ENCODE measurements around the gene KMT5C. TPM values are rescaled to one million over a fixed set of nuclear protein-coding genes. Genes with fewer than 3 reads are reported as not detected.
A peak's percentile ranks its signal among the peaks of the same experiment; 100 is the strongest.

Gene KMT5C
- total RNA-seq, 6 donors from 2014 or later = 9.1 to 111 (median 15.6) TPM

- 1 to 2% methylated on average over 19 to 30 of the region's 33 CpGs for WGBS, 2 donors
- H3K9me3 ChIP-seq = no peaks in the 10 kb centered on the region
- peaks cover 12 to 50% (median 38%) of the 10 kb centered on the region in 4 donors for H3K36me3 ChIP-seq
- TF ChIP-seq POLR2A (IDR thresholded peaks at IDR 0.05) (no peak), EP300 (IDR thresholded peaks at IDR 0.05) (no peak), CTCF (IDR thresholded peaks at IDR 0.05) (no peak), POLR2AphosphoS5 (IDR thresholded peaks at IDR 0.05) (no peak)
- peaks cover 41 to 59% (median 45%) of the 10 kb centered on the region in 4 donors for H3K4me1 ChIP-seq
- DNase-seq = peak in 1 of 2 donors; percentile 81
- no peak for ATAC-seq (ENCODE audit: low FRiP score in 2 of 2)
- H3K27me3 ChIP-seq = no peaks in the 10 kb centered on the region
- peak overlapping the region; percentile 60 to 99 (median 85) for H3K4me3 ChIP-seq
- H3K27ac ChIP-seq = peak overlapping the region; percentile 91 to 97 (median 92)
Measured at GRCh38 chr19:55386493-55386971, 46.9 kb downstream of the KMT5C start.

- no peak for DNase-seq
Measured at GRCh38 chr19:55387736-55388497, 48.2 kb downstream of the KMT5C start.

DNA sequence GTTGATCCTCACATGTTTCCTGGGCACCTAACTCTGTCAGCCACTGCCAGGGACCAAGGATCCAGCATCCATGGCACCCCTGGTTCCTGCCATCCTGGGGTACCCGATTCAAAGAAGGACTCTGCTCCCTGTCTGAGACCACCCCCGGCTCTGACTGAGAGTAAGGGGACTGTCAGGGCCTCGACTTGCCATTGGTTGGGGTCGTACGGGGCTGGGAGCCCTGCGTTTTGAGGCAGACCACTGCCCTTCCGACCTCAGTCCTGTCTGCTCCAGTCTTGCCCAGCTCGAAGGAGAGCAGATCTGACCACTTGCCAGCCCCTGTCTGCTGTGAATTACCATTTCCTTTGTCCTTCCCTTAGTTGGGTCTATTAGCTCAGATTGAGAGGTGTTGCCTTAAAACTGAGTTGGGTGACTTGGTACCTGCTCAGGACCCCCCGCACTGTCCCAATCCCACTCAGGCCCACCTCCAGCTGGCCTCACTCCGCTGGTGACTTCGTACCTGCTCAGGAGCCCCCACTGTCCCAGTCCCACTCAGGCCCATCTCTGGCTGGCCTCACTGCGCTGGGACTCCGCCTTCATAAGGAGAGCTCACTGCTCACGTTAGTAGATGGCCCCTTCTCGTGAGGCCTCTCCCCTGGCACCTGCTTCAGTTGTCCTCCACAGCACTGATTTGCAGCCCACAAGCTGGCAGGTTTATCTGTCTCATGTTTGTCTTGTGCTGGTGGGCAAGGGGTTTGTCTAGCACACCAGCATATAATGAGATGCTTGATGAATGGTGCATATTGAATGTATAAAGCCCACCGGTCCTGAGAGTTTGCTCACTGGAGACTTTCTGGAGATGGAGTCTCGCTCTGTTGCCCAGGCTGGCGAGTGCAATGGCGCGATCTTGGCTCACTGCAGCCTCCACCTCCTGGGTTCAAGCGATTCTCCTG is 50.0 kb downstream of the KMT5C start:
- H3K9me3 ChIP-seq = no peaks in the 10 kb centered on the region
- ATAC-seq (ENCODE audit: low FRiP score in 2 of 2) (no peak), DNase-seq (no peak)
- no peaks in the 10 kb centered on the region for H3K27me3 ChIP-seq
- H3K27ac ChIP-seq = no peak overlapping the region
- TF ChIP-seq EP300 (IDR thresholded peaks at IDR 0.05) (no peak), POLR2AphosphoS5 (IDR thresholded peaks at IDR 0.05) (no peak), POLR2A (IDR thresholded peaks at IDR 0.05) (no peak), CTCF (IDR thresholded peaks at IDR 0.05) (no peak)
- 87% methylated on average over 13 to 21 of the region's 21 CpGs for WGBS, 2 donors
- H3K36me3 ChIP-seq = peaks cover 12 to 54% (median 41%) of the 10 kb centered on the region in 4 donors
- peaks cover 30 to 45% (median 31%) of the 10 kb centered on the region in 4 donors for H3K4me1 ChIP-seq
- H3K4me3 ChIP-seq = no peak overlapping the region

More at GRCh38 chr19:55387736-55388497, 48.2 kb downstream of the KMT5C start:
- Histone ChIP-seq H3K4me3 (peak overlapping the region in 2 of 4 donors; percentile 90 to 99), H3K9me3 (no peaks in the 10 kb centered on the region), H3K36me3 (peaks cover 12 to 54% (median 41%) of the 10 kb centered on the region in 4 donors), H3K27me3 (no peaks in the 10 kb centered on the region), H3K27ac (peak overlapping the region in 2 of 4 donors; percentile 14 to 15), H3K4me1 (peaks cover 41 to 59% (median 42%) of the 10 kb centered on the region in 4 donors)
- WGBS, 2 donors = 82 to 93% methylated on average over 6 to 24 of the region's 24 CpGs
- no peak for TF ChIP-seq POLR2AphosphoS5 (IDR thresholded peaks at IDR 0.05)
- no peak for TF ChIP-seq CTCF (IDR thresholded peaks at IDR 0.05)
- no peak for TF ChIP-seq EP300 (IDR thresholded peaks at IDR 0.05)
- no peak for TF ChIP-seq POLR2A (IDR thresholded peaks at IDR 0.05)
- no peak for ATAC-seq (ENCODE audit: low FRiP score in 2 of 2)

DNA sequence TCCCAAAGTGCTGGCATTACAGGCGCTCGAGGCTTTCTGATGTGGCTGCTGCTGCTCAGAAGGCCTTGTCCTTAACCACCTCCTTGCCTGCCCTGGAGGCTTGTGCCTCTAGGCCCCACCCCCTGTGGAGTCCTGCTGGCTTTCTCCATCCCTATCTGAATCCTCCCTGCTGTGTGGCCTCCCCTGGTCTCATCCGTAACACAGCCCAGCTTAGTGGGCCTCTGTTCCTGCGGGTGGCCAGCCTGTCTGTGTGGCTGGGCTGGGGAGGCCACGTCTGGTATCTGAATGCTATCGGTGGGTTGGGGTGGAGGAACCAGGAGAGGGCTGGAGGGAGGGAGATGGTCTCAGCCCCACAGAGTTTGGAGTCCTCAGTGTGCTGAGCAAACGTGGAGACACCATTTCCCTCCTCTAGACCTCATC is 50.8 kb downstream of the KMT5C start:
- Histone ChIP-seq H3K4me3 (no peak overlapping the region), H3K4me1 (peaks cover 24 to 40% (median 28%) of the 10 kb centered on the region in 4 donors), H3K27ac (no peak overlapping the region), H3K27me3 (no peaks in the 10 kb centered on the region), H3K9me3 (no peaks in the 10 kb centered on the region), H3K36me3 (peaks cover 12 to 54% (median 41%) of the 10 kb centered on the region in 4 donors)
- DNase-seq (no peak), ATAC-seq (ENCODE audit: low FRiP score in 2 of 2) (no peak)
- TF ChIP-seq POLR2AphosphoS5 (IDR thresholded peaks at IDR 0.05) (no peak), POLR2A (IDR thresholded peaks at IDR 0.05) (no peak), EP300 (IDR thresholded peaks at IDR 0.05) (no peak), CTCF (IDR thresholded peaks at IDR 0.05) (no peak)
- WGBS, 2 donors = 83% methylated on average over 6 to 7 of the region's 7 CpGs

Data from upper lobe of left lung (tissue), 6 donors.